Measurements from ENCODE around the gene HOXA9. TPM values are rescaled to one million over a fixed set of nuclear protein-coding genes. Genes with fewer than 3 reads are reported as not detected.

Gene HOXA9
- total and polyA plus RNA-seq, 2 of the 8 experiments (the other 6 are each of a cell fraction or from before 2014, with no cell fraction given): not detected

GRCh38 chr7:27194002-27194352, 28.6 kb upstream of the HOXA9 start:
- Histone ChIP-seq H3K4ac (replicated peaks; ENCODE audit: insufficient read length, low read depth, low read length) (no peak overlapping the region), H3K9me3 (ENCODE audit: insufficient read depth in 2 of 2, low read depth in 1 of 2, low read length in 1 of 2) (peaks cover 0 to 3% of the 10 kb centered on the region in 2 experiments; a peak in 1 of 4 replicates), H3K18ac (ENCODE audit: extremely low read depth, low read length) (no peak overlapping the region), H2BK12ac (ENCODE audit: low read depth, low read length) (no peak overlapping the region), H3K56ac (replicated peaks; ENCODE audit: insufficient read length, low read depth, low read length) (no peak overlapping the region), H3K4me2 (ENCODE audit: insufficient read depth in 1 of 2, low read depth in 2 of 2, low read length in 2 of 2) (no peak overlapping the region), H3K27ac (ENCODE audit: low read depth, low read length) (no peak overlapping the region), H4K8ac (ENCODE audit: extremely low read depth, insufficient read depth, low read length) (no peak overlapping the region), H3K79me2 (ENCODE audit: control insufficient read depth in 1 of 2, insufficient read depth in 2 of 2, low read length in 2 of 2) (no peaks in the 10 kb centered on the region), H3K79me1 (ENCODE audit: low read depth, low read length) (no peaks in the 10 kb centered on the region), H3K23ac (ENCODE audit: insufficient read length) (no peak overlapping the region), H2AK5ac (ENCODE audit: low read depth, low read length) (no peak overlapping the region), H3K9ac (replicated peaks in 1 of 4; ENCODE audit: extremely low read depth in 1 of 4, low read depth in 3 of 4, low read length in 3 of 4) (no peak overlapping the region), H2BK120ac (replicated peaks; ENCODE audit: low read depth, low read length) (no peak overlapping the region), H3K36me3 (ENCODE audit: control insufficient read depth in 2 of 4, insufficient read depth in 4 of 4, low read length in 3 of 4) (peaks cover 0 to 13% (median 0%) of the 10 kb centered on the region in 4 experiments; a peak in 1 of 8 replicates), H3K4me1 (replicated peaks in 1 of 4; ENCODE audit: control insufficient read depth in 3 of 4, insufficient read depth in 4 of 4, low read length in 3 of 4) (peaks cover 0 to 7% (median 5%) of the 10 kb centered on the region in 4 experiments; a peak in 5 of 7 replicates), H2BK15ac (ENCODE audit: low read length) (no peak overlapping the region), H3K23me2 (ENCODE audit: low read depth, low read length) (no peaks in the 10 kb centered on the region), H2BK5ac (ENCODE audit: low read depth, low read length) (no peak overlapping the region), H4K91ac (replicated peaks; ENCODE audit: insufficient read length, low read length) (no peak overlapping the region), H3K4me3 (ENCODE audit: extremely low read depth in 1 of 4, insufficient read depth in 2 of 4, low read depth in 3 of 4, low read length in 4 of 4) (no peak overlapping the region), H4K5ac (ENCODE audit: insufficient read length, low read depth, low read length) (no peak overlapping the region), H3K27me3 (replicated peaks in 1 of 4; ENCODE audit: control insufficient read depth in 3 of 4, extremely low read depth in 1 of 4, insufficient read depth in 3 of 4, low read length in 3 of 4) (peaks cover 83 to 100% (median 95%) of the 10 kb centered on the region in 4 experiments), H2AFZ (ENCODE audit: low read length) (no peak overlapping the region), H4K20me1 (replicated peaks in 1 of 2; ENCODE audit: control insufficient read depth in 1 of 2, insufficient read depth in 2 of 2, low read length in 2 of 2) (peaks cover 25 to 46% of the 10 kb centered on the region in 2 experiments), H3K14ac (ENCODE audit: insufficient read length) (no peak overlapping the region), H2BK20ac (ENCODE audit: low read length) (no peak overlapping the region)
- DNase-seq (ENCODE audit: low read depth in 1 of 2, low spot score in 2 of 2) (no peak), FAIRE-seq (no peak)
- ChIA-PET POLR2A (ENCODE audit: partially characterized antibody) (no interaction called here), CTCF (ENCODE audit: partially characterized antibody) (interaction anchor here (0.6 to 3.2 kb wide), 5 partner anchors 11 to 903 kb away, joined by 3 to 31 read pairs (median 9); no protein-coding TSS in a partner anchor)
- WGBS, 2 experiments (ENCODE audit: extremely low coverage in 1 of 2, insufficient coverage in 1 of 2, insufficient read length in 1 of 2, insufficient replicate concordance in 2 of 2, low coverage in 1 of 2, low lambda C conversion rate in 2 of 2, missing lambda C conversion rate in 1 of 2): 27% methylated on average over 2 of the region's 2 CpGs; no CpG with 5 or more reads in 1 of the 2 experiments
- TF ChIP-seq CREB1 (IDR thresholded peaks at IDR 0.05): no peak
- no peak for TF ChIP-seq TEAD4 (IDR thresholded peaks at IDR 0.05; ENCODE audit: low read depth, low read length)
- TF ChIP-seq SIRT6 (IDR thresholded peaks at IDR 0.05; ENCODE audit: low read length): no peak
- TF ChIP-seq CBX8 (IDR thresholded peaks at IDR 0.05; ENCODE audit: borderline replicate concordance, low read depth, low read length): 0 out of 2 replicates have a peak, but pooled peaks have one; percentile 52
- no peak for TF ChIP-seq ATF2 (IDR thresholded peaks at IDR 0.05; ENCODE audit: low read length)
- no peak for TF ChIP-seq POLR2AphosphoS5 (IDR thresholded peaks at IDR 0.05; ENCODE audit: low read depth, low read length)
- no peak for TF ChIP-seq HDAC6 (IDR thresholded peaks at IDR 0.05; ENCODE audit: low read depth, low read length)
- TF ChIP-seq SRF (IDR thresholded peaks at IDR 0.05; ENCODE audit: low read depth, low read length): no peak
- 0 out of 2 replicates have a peak, but pooled peaks have one; percentile 15 for TF ChIP-seq SUZ12 (IDR thresholded peaks at IDR 0.05; ENCODE audit: low read length)
- TF ChIP-seq RBBP5 (IDR thresholded peaks at IDR 0.05; ENCODE audit: borderline replicate concordance, low read depth, low read length): no peak
- TF ChIP-seq PHF8 (conservative IDR thresholded peaks at IDR 0.05; ENCODE audit: low read depth, low read length): no peak
- no peak for TF ChIP-seq CTBP2 (IDR thresholded peaks at IDR 0.05; ENCODE audit: borderline replicate concordance, insufficient read depth, insufficient read length, low read length)
- TF ChIP-seq JUND (IDR thresholded peaks at IDR 0.05; ENCODE audit: low read length): no peak

Measured in H1 (cell line).